ENCODE results near the gene RBBP7. TPM values are rescaled to one million over a fixed set of nuclear protein-coding genes. Genes with fewer than 3 reads are reported as not detected.

Gene RBBP7
- total and polyA plus RNA-seq, 10 of the 15 experiments (the other 5 are each of a cell fraction or from before 2014, with no cell fraction given): 95.3 to 277 (median 194) TPM

GRCh38 chrX:16862829-16863228 is 7.3 kb downstream of the RBBP7 start:
- H3K36me3 ChIP-seq (ENCODE audit: control insufficient read depth in 2 of 2, insufficient read depth in 2 of 2, low read length in 1 of 2): peaks cover 2 to 5% of the 10 kb centered on the region in 2 experiments; a peak in 3 of 4 replicates
- intact Hi-C loops (cut with micrococcal nuclease; ENCODE audit: unreplicated experiment): no loop called here

GRCh38 chrX:16856744-16857143 is 13.4 kb downstream of the RBBP7 start:
- Histone ChIP-seq H2AFZ (ENCODE audit: control insufficient read depth, low read depth, low read length) (no peak overlapping the region), H4K20me1 (ENCODE audit: control insufficient read depth, insufficient read depth) (peaks cover 3% of the 10 kb centered on the region; the same call in 1 of the 2 replicates), H3K79me2 (ENCODE audit: control insufficient read depth, insufficient read depth, low read length) (peaks cover 2% of the 10 kb centered on the region), H3K9ac (ENCODE audit: control insufficient read depth, insufficient read depth, low read length) (no peak overlapping the region), H3K4me3 (no peak overlapping the region), H3K27ac (ENCODE audit: control insufficient read depth, insufficient read depth) (no peak overlapping the region), H3K9me3 (replicated peaks; ENCODE audit: control insufficient read depth, insufficient read depth, low read length) (no peaks in the 10 kb centered on the region; the same call in 1 of the 3 replicates), H3K36me3 (ENCODE audit: control insufficient read depth in 2 of 2, insufficient read depth in 2 of 2, low read length in 1 of 2) (peaks cover 4 to 8% of the 10 kb centered on the region in 2 experiments), H3K27me3 (replicated peaks in 1 of 2; ENCODE audit: control insufficient read depth in 2 of 2, insufficient read depth in 2 of 2, low read length in 1 of 2) (no peaks in the 10 kb centered on the region), H3K4me2 (ENCODE audit: control insufficient read depth, insufficient read depth) (no peak overlapping the region), H3K4me1 (ENCODE audit: control insufficient read depth, insufficient read depth, low read length) (no peaks in the 10 kb centered on the region)
- no TSS peak for BruUV-seq (replicated peaks)
- ChIA-PET SMC1A (ENCODE audit: uncharacterized antibody, unreplicated experiment) (interaction anchor here (0.6 to 2.2 kb wide), 4 partner anchors 9 to 190 kb away, joined by 3 to 8 read pairs (median 6); no protein-coding TSS in a partner anchor), RAD21 (ENCODE audit: unreplicated experiment) (interaction anchor here (1.2 kb wide), 1 partner anchor 26 kb away, joined by 4 read pairs; no protein-coding TSS in a partner anchor), POLR2A (interaction anchor here (1.5 kb wide), 1 partner anchor 11 kb away, joined by 6 read pairs; no protein-coding TSS in a partner anchor), CTCF (interaction anchor here (0.7 to 1.2 kb wide), 4 partner anchors 19 to 31 kb away, joined by 3 to 4 read pairs (median 4); no protein-coding TSS in a partner anchor)
- intact Hi-C loops (cut with micrococcal nuclease; ENCODE audit: unreplicated experiment) (no loop called here), in situ Hi-C loops (cut with MboI) (no loop called here)
- ATAC-seq: no peak
- DNase-seq (ENCODE audit: low read depth, low spot score): no peak
- FAIRE-seq: no peak
- TF ChIP-seq ZNF687 (IDR thresholded peaks at IDR 0.05) (no peak), HDAC6 (IDR thresholded peaks at IDR 0.05; ENCODE audit: unreplicated experiment) (no peak), PBX3 (IDR thresholded peaks at IDR 0.05; ENCODE audit: insufficient replicate concordance, low read depth, low read length) (no peak), CBX3 (IDR thresholded peaks at IDR 0.05; ENCODE audit: borderline replicate concordance, low read depth) (no peak), E2F4 (IDR thresholded peaks at IDR 0.05; ENCODE audit: low read depth, low read length) (no peak)

More at GRCh38 chrX:16862829-16863228, 7.3 kb downstream of the RBBP7 start:
- ChIA-PET SMC1A (ENCODE audit: uncharacterized antibody, unreplicated experiment) (interaction anchor here (1.3 kb wide), 1 partner anchor 20 kb away, joined by 4 read pairs; no protein-coding TSS in a partner anchor), POLR2A (no interaction called here), RAD21 (ENCODE audit: unreplicated experiment) (no interaction called here), CTCF (no interaction called here)
- Histone ChIP-seq H3K4me1 (ENCODE audit: control insufficient read depth, insufficient read depth, low read length) (no peaks in the 10 kb centered on the region), H3K27me3 (replicated peaks in 1 of 2; ENCODE audit: control insufficient read depth in 2 of 2, insufficient read depth in 2 of 2, low read length in 1 of 2) (no peaks in the 10 kb centered on the region), H2AFZ (ENCODE audit: control insufficient read depth, low read depth, low read length) (no peak overlapping the region), H3K9ac (ENCODE audit: control insufficient read depth, insufficient read depth, low read length) (no peak overlapping the region), H3K79me2 (ENCODE audit: control insufficient read depth, insufficient read depth, low read length) (peaks cover 29% of the 10 kb centered on the region), H4K20me1 (ENCODE audit: control insufficient read depth, insufficient read depth) (peaks cover 5% of the 10 kb centered on the region), H3K27ac (ENCODE audit: control insufficient read depth, insufficient read depth) (no peak overlapping the region), H3K4me2 (ENCODE audit: control insufficient read depth, insufficient read depth) (no peak overlapping the region), H3K4me3 (no peak overlapping the region), H3K9me3 (replicated peaks; ENCODE audit: control insufficient read depth, insufficient read depth, low read length) (no peaks in the 10 kb centered on the region)
- no peak for TF ChIP-seq EED (IDR thresholded peaks at IDR 0.05; ENCODE audit: low read depth)
- TF ChIP-seq RAD51 (IDR thresholded peaks at IDR 0.05): no peak
- no peak for TF ChIP-seq JUND (IDR thresholded peaks at IDR 0.05; ENCODE audit: low read depth, low read length)
- no peak for TF ChIP-seq CBFB (IDR thresholded peaks at IDR 0.05; ENCODE audit: low read depth)
- TF ChIP-seq JUNB (IDR thresholded peaks at IDR 0.05): no peak
- no peak for TF ChIP-seq GABPA (IDR thresholded peaks at IDR 0.05; ENCODE audit: low read depth)
- TF ChIP-seq CEBPB (IDR thresholded peaks at IDR 0.05; ENCODE audit: borderline replicate concordance in 1 of 2, low read depth in 2 of 2, low read length in 2 of 2): no peak
- no peak for TF ChIP-seq RB1 (IDR thresholded peaks at IDR 0.05; ENCODE audit: borderline replicate concordance)
- TF ChIP-seq ATF7 (IDR thresholded peaks at IDR 0.05; ENCODE audit: low read depth): no peak
- TF ChIP-seq TCF12 (IDR thresholded peaks at IDR 0.05; ENCODE audit: low read depth, low read length): no peak
- TF ChIP-seq SREBF2 (IDR thresholded peaks at IDR 0.05; ENCODE audit: low read length): no peak
- no peak for TF ChIP-seq NFYB (IDR thresholded peaks at IDR 0.05; ENCODE audit: insufficient read depth, low read depth, low read length)
- no peak for TF ChIP-seq POLR2A (IDR thresholded peaks at IDR 0.05; ENCODE audit: low read depth, low read length)
- TF ChIP-seq STAT3 (IDR thresholded peaks at IDR 0.05; ENCODE audit: low read depth, low read length): no peak
- no peak for DNase-seq (ENCODE audit: low read depth, low spot score)
- ATAC-seq: no peak
- BruUV-seq (replicated peaks): no TSS peak
- WGBS (ENCODE audit: insufficient coverage, insufficient replicate concordance, low lambda C conversion rate, missing lambda C conversion rate): 95% methylated on average over 2 of the region's 2 CpGs
- in situ Hi-C loops (cut with MboI): no loop called here
- no peak for FAIRE-seq

Data from GM12878 (cell line).